Astrocyte of the spinal cord (primary cell): Measurements from ENCODE around the gene RHOU.
A peak's percentile ranks its signal among the peaks of the same experiment; 100 is the strongest.
"Not testable (repeated sequence)": the region's sequence is repeated elsewhere in the genome, so short reads cannot be mapped to it uniquely, and the experiment has no call there.

Experiments
- DNase-seq: peaks from one replicate; pipeline ENCODE4 v3.0.0; 2011; ENCODE audit warnings: low read depth, low spot score
- H3K4me3 ChIP-seq: 2 replicates; pipeline ENCODE4 v1.5.1; 2011; ENCODE audit warnings: low read depth, mild to moderate bottlenecking, low read length, moderate library complexity
- in situ Hi-C: cut with HindIII; loops from 2 replicates; pipeline ENCODE4 v1.10.0; 2017; ENCODE audit warnings: low sequenced_read_pairs
- TF ChIP-seq, protein P1 (sequence below): IDR thresholded peaks from 2 replicates; pipeline ENCODE4 v1.5.1; 2012; ENCODE audit warnings: low read depth, mild to moderate bottlenecking, low read length, inconsistent platforms

RHOU gene

GRCh38 chr1:228734881-228735801, at the start of gene RHOU:
Gene RHOU, plus strand, starts transcription at chr1:228735479. Its CDS starts 264 bp downstream, at chr1:228735743.
- peak within 1 kb of the TSS; percentile 40 for H3K4me3 ChIP-seq
- in situ Hi-C loops, result no loop called here
- TF ChIP-seq, protein P1, sequence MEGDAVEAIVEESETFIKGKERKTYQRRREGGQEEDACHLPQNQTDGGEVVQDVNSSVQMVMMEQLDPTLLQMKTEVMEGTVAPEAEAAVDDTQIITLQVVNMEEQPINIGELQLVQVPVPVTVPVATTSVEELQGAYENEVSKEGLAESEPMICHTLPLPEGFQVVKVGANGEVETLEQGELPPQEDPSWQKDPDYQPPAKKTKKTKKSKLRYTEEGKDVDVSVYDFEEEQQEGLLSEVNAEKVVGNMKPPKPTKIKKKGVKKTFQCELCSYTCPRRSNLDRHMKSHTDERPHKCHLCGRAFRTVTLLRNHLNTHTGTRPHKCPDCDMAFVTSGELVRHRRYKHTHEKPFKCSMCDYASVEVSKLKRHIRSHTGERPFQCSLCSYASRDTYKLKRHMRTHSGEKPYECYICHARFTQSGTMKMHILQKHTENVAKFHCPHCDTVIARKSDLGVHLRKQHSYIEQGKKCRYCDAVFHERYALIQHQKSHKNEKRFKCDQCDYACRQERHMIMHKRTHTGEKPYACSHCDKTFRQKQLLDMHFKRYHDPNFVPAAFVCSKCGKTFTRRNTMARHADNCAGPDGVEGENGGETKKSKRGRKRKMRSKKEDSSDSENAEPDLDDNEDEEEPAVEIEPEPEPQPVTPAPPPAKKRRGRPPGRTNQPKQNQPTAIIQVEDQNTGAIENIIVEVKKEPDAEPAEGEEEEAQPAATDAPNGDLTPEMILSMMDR, result no peak
- DNase-seq, result peak; percentile 27

DNA sequence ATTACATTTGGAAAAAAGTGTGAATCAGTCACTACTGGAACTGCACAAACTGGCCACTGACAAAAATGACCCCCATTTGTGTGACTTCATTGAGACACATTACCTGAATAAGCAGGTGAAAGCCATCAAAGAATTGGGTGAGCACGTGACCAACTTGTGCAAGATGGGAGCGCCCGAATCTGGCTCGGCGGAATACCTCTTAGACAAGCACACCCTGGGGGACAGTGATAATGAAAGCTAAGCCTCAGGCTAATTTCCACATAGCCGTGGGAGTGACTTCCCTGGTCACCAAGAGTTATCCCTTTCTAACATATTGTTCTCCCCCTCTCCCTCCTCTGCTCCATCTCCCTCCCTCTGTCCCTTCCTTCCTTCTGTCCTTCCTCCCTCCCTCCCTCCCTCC, 47.7 kb upstream of the RHOU start:
- H3K4me3 ChIP-seq, result no peak overlapping the region
- DNase-seq, result no peak
- TF ChIP-seq, protein P1, result no peak
- in situ Hi-C loops, result no loop called here

DNA sequence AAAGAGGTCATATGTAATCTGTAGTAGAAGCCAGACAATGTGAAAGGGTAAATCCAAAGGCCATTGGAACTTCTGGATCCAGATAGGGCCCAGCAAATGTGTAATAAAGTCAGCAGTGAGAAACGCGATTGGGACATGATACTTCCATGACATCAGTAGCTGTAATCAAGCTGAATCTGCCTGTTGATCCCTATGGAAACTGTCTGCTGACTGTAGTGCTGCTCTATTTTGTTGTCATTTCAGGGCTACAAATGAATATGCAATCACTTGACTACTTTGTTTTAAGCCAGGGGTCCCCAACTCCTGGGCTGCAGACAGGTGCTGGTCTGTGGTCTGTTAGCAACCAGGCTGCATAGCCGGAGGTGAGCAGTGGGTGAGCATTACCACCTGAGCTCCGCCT, 46.0 kb upstream of the RHOU start:
- H3K4me3 ChIP-seq, result no peak overlapping the region
- in situ Hi-C loops, result no loop called here
- TF ChIP-seq, protein P1, result no peak
- no peak for DNase-seq

GRCh38 chr1:228691211-228691610, 44.1 kb upstream of the RHOU start:
- no peak for DNase-seq
- in situ Hi-C loops, result no loop called here
- TF ChIP-seq, protein P1, result no peak
- no peak overlapping the region for H3K4me3 ChIP-seq

- in situ Hi-C loops, result no loop called here
- TF ChIP-seq, protein P1, result peak; percentile 30
- DNase-seq, result peak; percentile 47
- H3K4me3 ChIP-seq, result no peak overlapping the region
Measured at GRCh38 chr1:228691926-228692325, 43.4 kb upstream of the RHOU start.

- DNase-seq, H3K4me3 ChIP-seq, in situ Hi-C loops: not testable (repeated sequence)
Measured at GRCh38 chr1:228694447-228694846, 40.8 kb upstream of the RHOU start.
